MM.1S (cell line): ENCODE measurements around the gene FGF23.

Experiments used
- DNase-seq: peaks from one replicate; pipeline ENCODE4 v3.0.0-alpha.2; 2015
- H2AFZ ChIP-seq: fragments of 300-600 bp; sonication (generic); 2 replicates; pipeline ENCODE4 v1.6.0; 2016; ENCODE audit warnings: antibody characterized with exemption, low read length
- H3F3A ChIP-seq: fragments of 300-600 bp; sonication (generic); 2 replicates; pipeline ENCODE4 v1.6.1; 2016; ENCODE audit warnings: mild to moderate bottlenecking, antibody characterized with exemption, low read length, moderate library complexity, mixed read lengths; ENCODE audit not compliant: insufficient read depth
- H3K27ac ChIP-seq: fragments of 300-600 bp; sonication (generic); 2 replicates; pipeline ENCODE4 v1.5.1; 2016; ENCODE audit warnings: mild to moderate bottlenecking, low read length
- H3K27me3 ChIP-seq: fragments of 300-600 bp; sonication (generic); replicated peaks from 2 replicates; pipeline ENCODE4 v1.6.0; 2016; ENCODE audit warnings: low read length; ENCODE audit not compliant: insufficient read depth
- H3K36me3 ChIP-seq: fragments of 300-600 bp; sonication (generic); replicated peaks from 2 replicates; pipeline ENCODE4 v1.6.1; 2016; ENCODE audit warnings: mild to moderate bottlenecking, low read length, mixed read lengths; ENCODE audit not compliant: insufficient read depth
- H3K4me1 ChIP-seq: fragments of 300-600 bp; sonication (generic); 2 replicates; pipeline ENCODE4 v1.6.1; 2016; ENCODE audit warnings: low read length, mixed read lengths
- H3K4me2 ChIP-seq: fragments of 300-600 bp; sonication (generic); 2 replicates; pipeline ENCODE4 v1.6.0; 2016; ENCODE audit warnings: low read depth, low read length
- H3K4me3 ChIP-seq: fragments of 300-600 bp; sonication (generic); 2 replicates; pipeline ENCODE4 v1.5.1; 2016; ENCODE audit warnings: low read length, mixed read lengths
- H3K79me2 ChIP-seq: fragments of 300-600 bp; sonication (generic); 2 replicates; pipeline ENCODE4 v1.6.1; 2016; ENCODE audit warnings: mixed run types, low read length, mixed read lengths
- H3K9ac ChIP-seq: fragments of 300-600 bp; sonication (generic); 2 replicates; pipeline ENCODE4 v1.6.1; 2016; ENCODE audit warnings: low read length, mixed read lengths
- H3K9me2 ChIP-seq: fragments of 300-600 bp; sonication (generic); replicated peaks from 2 replicates; pipeline ENCODE4 v1.6.1; 2016; ENCODE audit warnings: mild to moderate bottlenecking, low read length, mixed read lengths; ENCODE audit not compliant: insufficient read depth
- H3K9me3 ChIP-seq: fragments of 300-600 bp; sonication (generic); replicated peaks from 2 replicates; pipeline ENCODE4 v1.6.1; 2016; ENCODE audit warnings: mild to moderate bottlenecking, low read length, mixed read lengths; ENCODE audit not compliant: insufficient read depth
- H4K20me1 ChIP-seq: fragments of 300-600 bp; sonication (generic); 2 replicates; pipeline ENCODE4 v1.6.1; 2016; ENCODE audit warnings: mild to moderate bottlenecking, low read length, moderate library complexity, mixed read lengths; ENCODE audit not compliant: insufficient read depth
- CTCF ChIP-seq: fragments of 300-600 bp; sonication (generic); IDR thresholded peaks from 2 replicates; pipeline ENCODE4 v1.5.1; 2016; ENCODE audit warnings: antibody characterized with exemption, low read length, mixed read lengths
- EZH2 ChIP-seq: fragments of 300-600 bp; sonication (generic); optimal IDR thresholded peaks from 2 replicates; pipeline ENCODE3; 2017; ENCODE audit warnings: low read depth, mild to moderate bottlenecking, antibody characterized with exemption, low read length, mixed read lengths
- EZH2phosphoT487 ChIP-seq: fragments of 300-600 bp; sonication (generic); IDR thresholded peaks from 2 replicates; pipeline ENCODE4 v1.6.1; 2018; ENCODE audit warnings: antibody characterized with exemption, low read length

Gene FGF23

GRCh38 chr12:4353785-4354208 lies 25.7 kb downstream of the FGF23 start:
- Histone ChIP-seq H2AFZ (no peak overlapping the region), H3K9ac (no peak overlapping the region), H3K9me2 (no peaks in the 10 kb centered on the region), H3K27me3 (no peaks in the 10 kb centered on the region), H3K4me2 (no peak overlapping the region), H3K27ac (no peak overlapping the region), H3K79me2 (no peaks in the 10 kb centered on the region), H3K4me1 (no peaks in the 10 kb centered on the region), H3K36me3 (no peaks in the 10 kb centered on the region), H3F3A (no peaks in the 10 kb centered on the region), H4K20me1 (no peaks in the 10 kb centered on the region), H3K9me3 (no peaks in the 10 kb centered on the region), H3K4me3 (no peak overlapping the region)
- peak; percentile 21 for DNase-seq
- no peak for TF ChIP-seq EZH2phosphoT487
- TF ChIP-seq EZH2: no peak
- TF ChIP-seq CTCF: peak; percentile 50

GRCh38 chr12:4346931-4347330 lies 32.6 kb downstream of the FGF23 start:
- Histone ChIP-seq H3K4me3 (no peak overlapping the region), H3K4me2 (no peak overlapping the region), H3K27ac (no peak overlapping the region), H3K9me2 (no peaks in the 10 kb centered on the region), H3K36me3 (no peaks in the 10 kb centered on the region), H3K9me3 (no peaks in the 10 kb centered on the region), H2AFZ (no peak overlapping the region), H3F3A (no peaks in the 10 kb centered on the region), H3K4me1 (no peaks in the 10 kb centered on the region), H3K9ac (no peak overlapping the region), H3K27me3 (no peaks in the 10 kb centered on the region), H4K20me1 (no peaks in the 10 kb centered on the region), H3K79me2 (no peaks in the 10 kb centered on the region)
- TF ChIP-seq EZH2 (no peak), EZH2phosphoT487 (no peak), CTCF (no peak)
- DNase-seq: no peak

GRCh38 chr12:4331842-4332241 lies 47.7 kb downstream of the FGF23 start:
- no peak for DNase-seq
- H3K36me3 ChIP-seq: no peaks in the 10 kb centered on the region
- no peaks in the 10 kb centered on the region for H3K79me2 ChIP-seq
- no peaks in the 10 kb centered on the region for H3K9me2 ChIP-seq
- H3K27me3 ChIP-seq: no peaks in the 10 kb centered on the region
- H3F3A ChIP-seq: no peaks in the 10 kb centered on the region
- no peaks in the 10 kb centered on the region for H4K20me1 ChIP-seq
- no peak overlapping the region for H3K27ac ChIP-seq
- H3K4me2 ChIP-seq: no peak overlapping the region
- no peak overlapping the region for H3K9ac ChIP-seq
- H3K4me3 ChIP-seq: no peak overlapping the region
- no peak for TF ChIP-seq EZH2phosphoT487
- TF ChIP-seq EZH2: no peak
- TF ChIP-seq CTCF: no peak
- no peak overlapping the region for H2AFZ ChIP-seq
- H3K9me3 ChIP-seq: no peaks in the 10 kb centered on the region
- H3K4me1 ChIP-seq: no peaks in the 10 kb centered on the region
